Bronchial epithelial cell (primary cell): ENCODE data around the gene PRAME. TPM values are rescaled to one million over a fixed set of nuclear protein-coding genes. Genes with fewer than 3 reads are reported as not detected.

Experiments
- DNase-seq: peaks from one replicate; pipeline ENCODE4 v3.0.0-alpha.2; 2010; ENCODE audit warnings: low read depth
- FAIRE-seq: peaks from 2 replicates; lab custom pipeline; 2011; peaks lifted over from hg19 to GRCh38; lab: Jason Lieb, UNC
- H3K27me3 ChIP-seq: 2 replicates; pipeline ENCODE4 v1.5.1; 2011; ENCODE audit warnings: low read length; ENCODE audit not compliant: control insufficient read depth, insufficient read depth
- H3K36me3 ChIP-seq: 2 replicates; pipeline ENCODE4 v1.5.1; 2011; ENCODE audit warnings: low read length; ENCODE audit not compliant: control insufficient read depth, insufficient read depth
- H3K4me3 ChIP-seq: 2 replicates; pipeline ENCODE4 v1.5.1; 2011; ENCODE audit warnings: mild to moderate bottlenecking, low read depth, low read length, control low read depth
- CTCF ChIP-seq: IDR thresholded peaks from 2 replicates; pipeline ENCODE4 v1.5.1; 2011; ENCODE audit warnings: mild to moderate bottlenecking, moderate library complexity, low read length, control low read depth, inconsistent platforms; ENCODE audit not compliant: insufficient read depth, severe bottlenecking
- total RNA-seq: library from RNA; depleted of rRNA; stranded (reverse); fragments of >200 nt; gene quantifications from 2 replicates; pipeline ENCODE4 v1.2.1, GENCODE V29; 2014

PRAME gene
- total RNA-seq, 1 donor from 2014 or later = not detected

GRCh38 chr22:22550789-22551434 is 8.2 kb downstream of the PRAME start:
- no peak for TF ChIP-seq CTCF
- FAIRE-seq = no peak

GRCh38 chr22:22548910-22549309 is 10.2 kb downstream of the PRAME start:
- FAIRE-seq = no peak
- no peaks in the 10 kb centered on the region for H3K27me3 ChIP-seq
- TF ChIP-seq CTCF = no peak
- no peak overlapping the region for H3K4me3 ChIP-seq
- H3K36me3 ChIP-seq = no peaks in the 10 kb centered on the region
- DNase-seq = no peak

More at GRCh38 chr22:22550789-22551434, 8.2 kb downstream of the PRAME start:
- DNase-seq = no peak
- no peaks in the 10 kb centered on the region for H3K27me3 ChIP-seq
- no peak overlapping the region for H3K4me3 ChIP-seq
- H3K36me3 ChIP-seq = no peaks in the 10 kb centered on the region

GRCh38 chr22:22548317-22548716 is 10.7 kb downstream of the PRAME start:
- Histone ChIP-seq H3K36me3 (no peaks in the 10 kb centered on the region), H3K4me3 (no peak overlapping the region), H3K27me3 (no peaks in the 10 kb centered on the region)
- peak; percentile 93 for FAIRE-seq
- TF ChIP-seq CTCF = no peak
- no peak for DNase-seq

GRCh38 chr22:22547692-22548300 is 11.3 kb downstream of the PRAME start:
- TF ChIP-seq CTCF = no peak
- no peaks in the 10 kb centered on the region for H3K27me3 ChIP-seq
- no peak overlapping the region for H3K4me3 ChIP-seq
- no peaks in the 10 kb centered on the region for H3K36me3 ChIP-seq
- FAIRE-seq = no peak
- DNase-seq = no peak

GRCh38 chr22:22547226-22547625 is 11.8 kb downstream of the PRAME start:
- TF ChIP-seq CTCF = no peak
- no peak for DNase-seq
- Histone ChIP-seq H3K4me3 (no peak overlapping the region), H3K36me3 (no peaks in the 10 kb centered on the region), H3K27me3 (no peaks in the 10 kb centered on the region)
- FAIRE-seq = no peak

GRCh38 chr22:22546490-22546889 is 12.6 kb downstream of the PRAME start:
- Histone ChIP-seq H3K4me3 (no peak overlapping the region), H3K36me3 (no peaks in the 10 kb centered on the region), H3K27me3 (no peaks in the 10 kb centered on the region)
- FAIRE-seq (no peak), DNase-seq (peak; percentile 5)
- TF ChIP-seq CTCF = no peak
